GM19239 (cell line): Measurements from ENCODE around the gene PSMC3IP.
"Not testable (repeated sequence)": the region's sequence is repeated elsewhere in the genome, so short reads cannot be mapped to it uniquely, and the experiment has no call there.

Experiments
- DNase-seq: peaks from one replicate; pipeline ENCODE4 v3.0.0; 2011; ENCODE audit warnings: low spot score; ENCODE audit not compliant: insufficient read length
- FAIRE-seq: peaks from 2 replicates; lab custom pipeline; 2011; peaks lifted over from hg19 to GRCh38; lab: Jason Lieb, UNC

PSMC3IP gene

GRCh38 chr17:42543190-42544079 is 34.1 kb downstream of the PSMC3IP start:
- DNase-seq: no peak
- no peak for FAIRE-seq

GRCh38 chr17:42541041-42541833 is 36.3 kb downstream of the PSMC3IP start:
- DNase-seq: no peak
- no peak for FAIRE-seq

GRCh38 chr17:42540558-42540957 is 37.0 kb downstream of the PSMC3IP start:
- FAIRE-seq, DNase-seq: not testable (repeated sequence)

- FAIRE-seq: no peak
Observed at GRCh38 chr17:42538482-42538881, 39.0 kb downstream of the PSMC3IP start.

GRCh38 chr17:42537826-42538451 is 39.6 kb downstream of the PSMC3IP start:
- no peak for FAIRE-seq
- no peak for DNase-seq

More at GRCh38 chr17:42538482-42538881, 39.0 kb downstream of the PSMC3IP start:
- no peak for DNase-seq

GRCh38 chr17:42537156-42537805 is 40.2 kb downstream of the PSMC3IP start:
- no peak for DNase-seq
- FAIRE-seq: no peak

- FAIRE-seq (peak; percentile 39), DNase-seq (peak; percentile 96)
Observed at GRCh38 chr17:42536372-42537155, 41.0 kb downstream of the PSMC3IP start.

GRCh38 chr17:42536048-42536371 is 41.5 kb downstream of the PSMC3IP start, which contains the start of gene NAGLU:
TSS of gene NAGLU (plus strand) at chr17:42536241. CDS start at chr17:42536273, 32 bp downstream.
- FAIRE-seq (peak; percentile 76), DNase-seq (peak; percentile 100)

GRCh38 chr17:42535155-42536047 is 42.1 kb downstream of the PSMC3IP start:
- FAIRE-seq (no peak), DNase-seq (no peak)

GRCh38 chr17:42531455-42532354 is 45.8 kb downstream of the PSMC3IP start:
- FAIRE-seq: peak; percentile 59

GRCh38 chr17:42530952-42531454 is 46.5 kb downstream of the PSMC3IP start:
- no peak for FAIRE-seq
- DNase-seq: no peak

More at GRCh38 chr17:42531455-42532354, 45.8 kb downstream of the PSMC3IP start:
- DNase-seq: no peak

- FAIRE-seq (no peak), DNase-seq (no peak)
Observed at GRCh38 chr17:42529061-42529460, 48.5 kb downstream of the PSMC3IP start.

- no peak for FAIRE-seq
- DNase-seq: no peak
Observed at GRCh38 chr17:42527932-42528331, 49.6 kb downstream of the PSMC3IP start.

GRCh38 chr17:42526031-42526444 is 51.5 kb downstream of the PSMC3IP start:
- FAIRE-seq (no peak), DNase-seq (no peak)

GRCh38 chr17:42525221-42525620 is 52.3 kb downstream of the PSMC3IP start:
- DNase-seq (no peak), FAIRE-seq (no peak)

- DNase-seq: no peak
Observed at GRCh38 chr17:42522798-42523278, 54.7 kb downstream of the PSMC3IP start.

More at GRCh38 chr17:42522798-42523278, 54.7 kb downstream of the PSMC3IP start:
- FAIRE-seq: no peak
